GM21367 (cell line): Measurements from ENCODE around the gene PYY.
"Not testable (repeated sequence)": the region's sequence is repeated elsewhere in the genome, so short reads cannot be mapped to it uniquely, and the experiment has no call there.

Experiments used
- ATAC-seq: cut with Tn5 transposase; IDR thresholded peaks from one replicate; pipeline ENCODE4 v1.9.1; 2021; ENCODE audit not compliant: unreplicated experiment

Gene PYY

DNA sequence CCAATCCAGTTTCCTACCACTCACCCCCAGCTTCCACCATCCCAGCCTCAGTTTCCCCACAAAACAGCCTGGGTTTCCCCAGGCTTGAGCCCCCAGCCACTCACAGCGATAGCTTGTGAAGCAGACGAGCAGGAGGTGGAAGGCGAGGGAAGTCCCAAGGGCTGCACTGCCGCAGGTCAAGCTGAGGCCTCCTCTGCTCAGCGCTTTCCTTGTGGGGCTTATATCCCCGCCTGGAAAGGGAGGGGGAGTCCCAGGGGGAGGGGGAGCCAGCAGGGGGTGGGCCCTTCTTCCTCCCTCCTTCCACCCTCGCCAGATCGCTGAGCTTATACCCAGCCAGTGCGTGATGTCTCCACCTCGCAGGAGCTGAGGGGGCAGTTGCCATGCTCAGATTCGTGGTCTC lies at the start of gene PYY:
TSS of gene PYY (minus strand) at position 195 of the 400 bp plus-strand sequence. CDS start 457 bp downstream, outside the sequence.
- no peak for ATAC-seq

DNA sequence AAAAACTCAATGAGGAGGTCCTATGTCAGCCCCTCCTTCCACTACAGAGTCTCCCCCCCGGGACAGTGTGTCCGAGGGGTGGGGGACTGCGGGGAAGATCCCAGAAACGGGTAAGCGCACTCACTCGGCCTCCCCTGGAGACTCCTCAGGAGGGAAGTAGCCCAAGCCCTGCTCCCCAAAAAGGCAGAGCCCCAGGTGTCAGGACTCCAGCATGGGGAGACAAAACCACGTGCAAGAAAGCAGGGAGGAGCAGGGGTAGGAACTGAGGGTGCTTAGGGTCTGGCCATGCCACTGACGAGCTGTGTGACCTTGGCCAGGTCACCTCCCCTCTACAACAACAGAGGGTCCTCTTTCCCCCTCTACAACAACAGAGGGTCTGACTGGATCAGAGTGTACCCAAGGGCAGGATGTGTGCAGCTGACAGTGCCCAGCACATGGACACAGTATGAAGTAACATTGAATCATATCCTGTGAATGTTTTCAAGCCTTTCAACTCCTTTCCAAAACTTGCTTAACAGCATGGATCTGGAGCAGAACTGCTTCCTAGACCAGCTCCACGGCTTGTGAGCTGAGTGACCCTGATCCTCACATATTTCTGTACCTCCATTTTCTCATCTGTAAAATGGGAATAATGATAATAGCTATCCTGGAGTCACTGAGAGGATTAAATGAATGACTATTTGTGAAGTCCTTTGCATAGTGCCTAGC lies 48.6 kb upstream of the PYY start:
- no peak for ATAC-seq

DNA sequence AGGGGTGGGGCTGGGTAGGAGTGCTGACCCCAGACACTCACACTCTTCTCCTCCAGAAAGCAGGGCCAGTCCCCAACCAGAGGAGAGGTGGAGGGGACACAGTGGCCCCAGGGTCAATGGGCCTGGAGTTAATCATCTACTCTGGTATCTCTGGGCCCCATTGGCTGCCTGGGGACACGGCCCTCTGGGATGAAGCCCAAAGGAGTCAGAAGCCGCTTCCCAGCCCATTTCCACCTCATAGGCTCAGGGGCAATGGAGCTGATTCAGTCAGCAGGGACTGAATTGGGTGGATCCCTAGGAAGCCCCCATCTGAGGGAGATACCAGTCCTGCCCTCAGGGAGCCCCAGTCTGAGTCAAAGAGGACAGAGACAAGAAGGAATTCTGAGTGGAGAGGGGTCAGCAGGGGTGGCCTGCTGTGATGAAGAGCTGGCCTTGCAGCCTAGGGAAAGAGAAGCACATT lies 47.8 kb upstream of the PYY start:
- ATAC-seq: no peak

DNA sequence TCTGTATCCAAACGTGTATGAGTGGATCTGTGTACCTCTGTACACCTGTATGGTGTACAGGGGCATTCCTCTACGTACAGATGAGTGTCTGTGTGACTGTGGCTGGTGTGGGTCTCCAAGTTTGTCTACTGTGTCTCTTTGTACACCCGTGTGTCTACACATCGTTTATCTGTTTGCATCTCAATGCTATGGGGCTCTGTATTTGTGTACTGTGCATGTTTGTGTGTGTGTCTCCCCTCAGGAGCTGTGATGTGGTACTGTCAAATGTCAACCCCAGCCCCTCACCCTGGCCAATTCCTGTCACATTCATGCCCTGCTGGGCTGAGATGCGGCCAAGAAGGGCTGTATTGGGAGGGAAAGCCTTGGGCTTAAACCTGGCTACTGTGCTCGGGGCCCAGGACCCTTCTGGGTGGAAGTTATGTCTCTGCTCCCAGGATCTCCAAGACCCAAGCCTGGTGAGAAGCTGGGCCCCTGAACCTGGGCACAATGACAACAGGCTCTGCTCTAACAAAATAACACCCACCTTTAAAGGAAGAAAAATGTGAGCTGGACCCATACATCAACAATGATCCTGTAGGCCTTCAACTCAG lies 47.2 kb upstream of the PYY start:
- no peak for ATAC-seq

DNA sequence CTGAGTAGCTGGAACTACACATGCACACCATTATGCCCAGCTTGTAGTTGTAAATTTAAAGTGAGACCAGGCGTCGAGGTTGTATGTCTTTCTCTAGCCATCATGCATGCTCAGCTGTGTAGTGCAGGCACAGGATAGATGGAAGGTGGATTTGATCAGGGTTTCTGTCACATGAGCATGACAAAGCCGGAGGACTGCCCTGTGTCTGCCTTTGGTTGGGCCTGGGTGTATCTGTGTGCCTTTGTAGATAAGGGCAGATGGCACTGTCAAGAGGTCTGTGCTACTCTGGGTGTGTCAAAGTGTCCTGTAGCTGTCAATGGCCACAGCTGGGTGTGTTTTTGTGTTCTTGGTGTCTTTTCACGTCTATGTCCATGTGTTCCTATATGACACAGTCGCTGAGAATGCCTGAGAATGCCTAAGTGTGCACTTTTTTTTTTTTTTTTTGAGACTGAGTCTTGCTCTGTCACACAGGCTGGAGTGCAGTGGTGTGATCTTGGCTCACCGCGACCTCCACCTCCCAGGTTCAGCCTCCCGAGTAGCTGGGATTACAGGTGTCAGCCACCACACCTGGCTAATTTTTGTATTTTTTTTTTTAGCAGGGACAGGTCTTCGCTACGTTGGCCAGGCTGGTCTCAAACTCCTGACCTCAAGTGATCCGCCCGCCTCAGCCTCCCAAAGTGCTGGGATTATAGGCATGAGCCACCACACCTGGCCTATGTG lies 46.6 kb upstream of the PYY start:
- ATAC-seq: no peak

DNA sequence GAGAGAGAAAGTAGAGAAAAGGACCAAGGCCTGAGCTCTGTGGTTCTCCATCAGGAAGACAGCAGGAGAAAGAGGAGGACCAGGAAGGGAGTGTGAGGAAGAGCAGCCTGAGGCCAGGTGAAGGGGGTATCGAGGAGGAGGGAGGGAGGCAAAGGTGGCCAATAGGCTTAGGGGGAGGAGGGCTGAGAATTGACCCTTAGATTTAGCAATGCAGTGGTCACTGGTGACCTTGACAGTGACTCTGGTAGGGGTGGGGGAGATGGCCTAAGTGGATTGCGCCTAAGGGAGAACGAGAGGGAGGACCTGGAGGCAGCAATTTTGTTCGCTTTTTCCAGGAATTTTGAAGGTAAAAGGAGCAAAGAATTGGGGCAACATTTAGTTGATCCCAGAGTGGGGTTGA lies 45.3 kb upstream of the PYY start:
- no peak for ATAC-seq

DNA sequence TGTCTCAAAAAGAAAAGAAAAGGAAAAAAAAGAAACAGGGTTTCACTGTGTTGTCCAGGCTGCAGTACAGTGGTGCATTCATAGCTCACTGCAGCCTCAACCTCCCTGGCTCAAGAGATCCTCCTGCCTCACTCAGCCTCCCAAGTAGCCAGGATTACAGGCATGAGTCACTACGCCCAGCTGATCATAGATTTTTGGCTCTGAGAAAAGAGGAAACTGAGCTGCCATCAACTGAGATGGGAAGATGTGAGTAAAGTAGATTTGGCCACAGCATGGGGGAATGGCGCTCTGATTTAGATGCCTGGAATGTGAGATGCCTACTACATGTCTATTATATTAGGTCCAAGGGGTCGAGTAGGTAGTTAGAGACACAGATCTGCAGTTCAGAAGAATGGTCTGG lies 44.8 kb upstream of the PYY start:
- no peak for ATAC-seq

DNA sequence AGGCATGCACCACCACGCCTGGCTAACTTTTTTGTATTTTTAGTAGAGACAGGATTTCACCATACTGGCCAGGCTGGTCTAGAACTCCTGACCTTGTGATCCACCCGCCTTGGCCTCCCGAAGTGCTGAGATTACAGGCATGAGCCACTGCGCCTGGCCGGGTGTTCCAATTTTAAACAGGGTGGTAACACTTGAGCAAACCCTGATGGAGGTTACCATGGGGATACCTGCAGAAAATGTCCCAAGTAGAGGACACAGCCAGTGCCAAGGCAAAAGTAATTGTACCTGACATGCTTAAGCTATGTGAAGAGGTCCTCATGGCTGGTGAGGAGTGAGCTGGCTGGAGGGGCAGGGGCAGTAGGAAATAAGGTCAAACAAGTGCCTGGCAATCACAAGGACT lies 43.4 kb upstream of the PYY start:
- not testable (repeated sequence) for ATAC-seq

DNA sequence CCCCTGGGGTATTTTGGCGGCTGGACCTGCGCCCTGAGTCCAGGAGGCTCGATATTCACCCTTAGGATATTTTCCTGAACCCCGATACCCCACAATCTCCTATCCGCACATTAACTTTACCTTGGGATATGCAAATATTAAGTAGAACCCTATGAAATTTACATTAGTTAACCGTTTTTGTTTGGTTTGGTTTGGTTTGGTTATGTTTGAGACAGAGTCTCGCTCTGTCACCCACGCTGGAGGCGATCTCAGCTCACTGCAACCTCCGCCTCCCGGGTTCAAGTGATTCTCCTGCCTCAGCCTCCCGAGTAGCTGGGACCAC lies 41.4 kb upstream of the PYY start:
- ATAC-seq: no peak

DNA sequence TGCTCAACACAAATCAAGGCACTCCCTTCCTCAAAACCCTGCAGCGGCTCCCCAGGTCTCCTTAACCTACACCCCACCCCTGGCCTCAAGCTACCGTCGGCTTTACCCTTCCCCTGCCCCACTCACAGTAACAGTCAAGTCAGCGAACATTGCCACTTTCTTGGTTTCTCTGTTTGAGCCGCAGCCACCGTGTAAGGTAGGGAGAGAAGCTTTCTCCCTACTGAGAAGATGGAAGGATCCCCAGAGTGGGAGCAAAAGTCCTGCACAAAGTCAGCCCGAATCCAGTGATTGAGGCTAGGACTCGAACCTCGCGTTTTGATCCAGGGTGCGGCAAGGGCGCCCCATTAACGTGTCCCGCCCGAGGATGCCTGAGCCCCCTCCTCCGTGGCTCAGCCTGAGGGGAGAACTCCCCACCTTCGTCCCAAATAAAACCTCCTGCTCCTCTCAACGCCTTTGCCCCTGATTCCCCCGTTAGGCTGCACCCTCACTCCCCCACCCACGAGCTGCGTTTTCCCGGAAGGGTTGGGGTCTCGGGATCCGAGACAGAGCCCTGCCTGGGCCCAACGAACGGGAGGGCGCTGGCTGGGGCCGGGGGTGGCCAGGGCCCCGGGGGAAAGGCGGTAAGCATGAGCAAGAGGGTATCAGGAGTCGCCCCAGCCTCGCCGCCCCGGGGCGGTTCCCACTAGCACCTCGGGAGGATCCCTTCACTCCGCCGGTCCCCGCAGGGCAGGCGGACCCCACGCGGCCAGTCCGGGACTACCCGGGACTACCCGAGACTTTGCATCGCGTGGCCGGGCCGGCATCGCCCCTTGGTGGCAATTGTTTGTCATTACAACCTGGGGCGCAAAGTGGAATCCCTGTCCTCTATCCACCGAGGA lies 40.8 kb upstream of the PYY start:
- ATAC-seq: no peak

DNA sequence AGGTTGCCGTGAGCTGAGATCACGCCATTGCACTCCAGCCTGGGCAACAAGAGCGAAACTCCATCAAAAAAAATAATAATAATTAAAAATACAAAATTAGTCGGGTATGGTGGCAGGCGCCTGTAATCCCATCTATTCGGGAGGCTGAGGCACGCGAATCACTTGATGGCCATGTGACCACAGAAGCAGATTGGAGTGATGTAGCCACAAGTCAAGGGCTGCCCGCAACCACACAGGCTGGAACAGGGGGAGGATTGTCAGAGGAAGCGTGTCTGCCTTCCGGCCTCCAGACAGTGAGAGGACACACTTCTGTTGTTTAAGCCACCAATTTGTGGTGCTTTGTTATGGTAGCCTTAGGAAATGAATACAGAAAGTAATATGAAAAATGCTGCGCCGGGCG lies 38.9 kb upstream of the PYY start:
- ATAC-seq: no peak

DNA sequence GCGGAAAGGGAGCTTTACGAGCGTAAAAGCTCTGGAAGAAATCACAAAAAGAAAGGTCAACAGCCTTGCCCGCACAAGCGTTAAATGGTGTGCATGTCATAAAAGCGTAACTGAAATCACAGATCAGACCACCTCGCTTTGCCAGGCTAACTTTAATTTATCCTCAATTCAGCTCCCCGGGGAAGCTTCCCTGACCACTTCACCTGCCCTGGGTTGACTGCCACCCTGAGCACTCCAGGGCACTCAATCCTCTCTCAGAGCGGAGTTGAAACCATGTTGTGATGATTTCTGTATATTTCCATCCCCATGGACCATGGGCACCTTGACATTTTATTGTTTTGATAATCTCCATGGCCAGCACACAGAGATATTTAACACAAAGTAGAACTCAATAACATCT lies 34.6 kb upstream of the PYY start:
- no peak for ATAC-seq

DNA sequence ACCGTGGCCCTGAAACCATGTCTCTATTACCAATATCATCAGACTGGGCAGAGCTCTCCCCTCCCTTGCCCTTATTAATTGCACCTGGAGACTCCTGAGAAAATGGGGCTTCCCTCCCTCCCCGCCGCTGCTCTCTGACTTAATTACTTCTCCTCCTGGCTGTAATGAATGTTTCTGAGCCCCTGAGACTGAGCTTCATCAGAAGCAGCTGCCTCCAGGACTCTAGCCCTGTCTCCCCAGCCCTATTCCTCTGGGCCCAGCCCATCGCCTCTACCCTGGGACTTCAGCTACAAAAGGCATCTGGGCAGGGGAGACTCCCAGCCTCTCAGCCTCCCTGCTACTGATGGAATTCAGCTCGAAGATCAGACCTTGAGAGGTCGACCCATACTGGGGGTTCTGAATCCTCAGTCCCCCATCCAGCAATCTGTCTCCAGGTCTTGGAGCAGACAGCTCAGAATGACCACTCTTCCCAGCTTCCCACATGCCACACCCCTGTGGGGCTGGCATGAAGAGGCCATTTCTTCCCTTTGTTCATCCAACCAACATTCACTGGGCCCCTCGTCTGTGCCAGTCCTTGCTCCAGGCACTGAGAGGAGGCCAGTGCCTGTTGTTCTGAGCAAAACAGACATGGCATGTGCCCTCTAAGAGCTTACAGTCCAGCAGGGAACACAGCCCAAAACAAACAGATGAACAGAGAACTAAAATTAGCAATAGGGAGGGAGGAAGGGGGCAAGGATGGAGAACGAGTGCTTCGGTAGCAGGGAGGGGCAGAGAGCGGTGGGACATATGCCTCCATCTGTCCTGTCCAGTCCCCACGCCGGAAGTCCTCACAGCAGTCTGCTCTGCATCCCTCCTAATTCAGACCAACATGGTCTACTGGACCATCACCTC lies 33.6 kb upstream of the PYY start:
- ATAC-seq: no peak

DNA sequence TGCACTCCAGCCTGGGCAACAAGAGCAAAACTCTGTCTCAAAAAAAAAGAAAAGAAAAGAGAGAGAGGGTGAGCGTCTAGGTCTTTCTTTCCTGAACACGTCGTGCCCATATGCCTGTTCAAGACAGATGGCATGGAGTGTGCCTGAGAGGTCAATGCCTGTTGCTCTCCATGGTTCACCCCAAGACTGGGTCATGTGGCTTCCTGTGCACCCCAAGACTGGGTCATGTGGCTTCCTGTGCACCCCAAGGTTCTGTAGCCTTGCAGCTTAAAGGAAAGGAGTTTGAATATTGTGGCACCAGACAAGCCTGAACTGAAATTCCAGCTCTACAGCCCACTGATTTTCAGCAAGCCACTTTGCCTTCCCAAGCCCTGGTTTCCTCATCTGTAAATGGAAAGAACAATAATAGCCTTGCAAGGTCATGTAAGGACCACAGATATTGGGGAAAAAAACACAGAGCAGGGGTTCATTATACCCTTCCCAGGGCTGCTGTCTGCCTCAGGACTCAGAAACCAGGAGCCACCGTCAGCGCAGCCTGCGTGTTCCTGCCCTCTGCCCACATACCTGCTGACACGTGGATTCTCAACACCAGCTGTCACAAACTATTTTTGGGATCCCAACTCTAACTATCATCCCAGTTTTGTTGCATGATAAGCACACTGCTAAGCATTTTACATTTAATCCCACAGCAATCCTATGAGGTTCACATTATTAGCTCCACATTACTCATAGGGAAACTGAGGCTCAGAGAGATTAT lies 32.7 kb upstream of the PYY start:
- no peak for ATAC-seq

DNA sequence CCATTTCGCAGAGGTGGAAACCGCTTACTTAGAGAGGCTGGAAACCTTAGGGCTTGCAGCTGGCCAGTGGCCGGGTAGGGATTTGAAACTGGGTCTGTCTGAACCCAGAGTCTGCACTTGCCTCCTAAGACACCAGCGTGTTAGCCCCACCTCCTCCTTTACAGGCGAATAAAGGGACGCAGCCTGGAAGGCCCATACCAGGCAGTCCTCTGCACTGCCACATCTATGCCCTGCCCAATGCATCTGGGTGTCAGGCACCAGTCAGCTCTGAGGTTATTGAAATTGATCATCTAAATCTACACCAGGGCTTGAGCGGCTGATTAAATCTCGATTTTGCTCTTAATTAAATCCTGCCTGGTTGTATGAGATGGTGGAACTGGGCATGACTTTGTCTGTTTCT lies 30.8 kb upstream of the PYY start:
- ATAC-seq: no peak

DNA sequence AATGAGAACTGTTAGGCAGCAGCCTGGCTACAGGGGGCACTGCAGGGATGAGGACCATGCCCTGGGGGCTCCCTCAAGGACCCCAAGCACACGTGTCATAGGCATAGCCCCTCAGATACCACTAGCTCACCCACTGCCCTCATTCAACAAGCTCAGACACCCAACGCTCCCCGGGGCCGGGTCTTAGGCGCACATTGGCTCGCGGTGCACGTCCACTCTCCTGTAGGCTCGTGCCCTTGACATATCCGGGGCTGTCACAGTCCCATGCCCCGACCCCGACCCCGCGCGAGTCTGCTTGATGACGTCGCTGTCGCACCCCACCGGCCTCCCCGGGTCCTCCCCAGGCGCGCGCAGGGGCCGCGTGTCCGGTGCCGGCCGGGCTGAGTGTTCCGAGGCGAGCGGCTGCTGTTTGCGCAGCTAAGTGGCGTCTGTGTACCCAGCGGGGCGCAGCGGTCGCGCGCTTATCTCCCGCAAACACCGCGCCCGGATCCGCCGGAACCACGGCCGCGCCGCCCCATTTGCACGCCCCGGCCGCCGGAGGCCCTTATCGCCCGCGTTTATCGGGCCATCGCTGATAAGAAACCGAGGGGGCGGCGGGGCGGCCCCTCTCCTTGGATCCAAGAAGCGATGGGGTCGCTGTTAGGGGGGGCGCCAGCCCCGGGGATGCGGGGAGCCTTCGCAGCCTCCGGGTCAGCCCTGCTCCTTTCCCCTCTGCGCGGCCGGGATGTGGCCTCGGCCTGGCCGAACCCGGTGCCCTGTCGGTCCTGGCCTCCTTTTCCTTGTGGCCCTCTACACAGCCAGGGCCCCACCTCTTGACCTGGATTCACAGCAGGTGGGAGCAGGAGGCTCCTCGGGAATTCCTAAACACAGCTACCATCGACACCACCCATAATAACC lies 30.0 kb upstream of the PYY start:
- no peak for ATAC-seq

DNA sequence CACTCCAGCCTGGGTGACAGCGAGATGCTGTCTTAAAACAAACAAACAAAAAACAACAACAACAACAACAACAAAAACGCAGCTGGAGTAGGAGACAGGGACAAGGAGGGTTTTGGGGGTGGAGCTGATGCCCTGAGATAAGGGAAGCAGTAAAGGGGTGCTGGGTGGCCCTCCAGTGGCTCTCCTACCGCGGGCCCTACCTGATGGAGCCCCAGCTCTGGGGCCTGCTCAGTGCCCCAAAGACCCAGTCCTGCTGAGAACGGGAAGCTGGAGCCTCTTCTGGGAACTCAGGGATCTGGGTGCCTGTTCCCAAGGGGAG lies 29.4 kb upstream of the PYY start:
- no peak for ATAC-seq

DNA sequence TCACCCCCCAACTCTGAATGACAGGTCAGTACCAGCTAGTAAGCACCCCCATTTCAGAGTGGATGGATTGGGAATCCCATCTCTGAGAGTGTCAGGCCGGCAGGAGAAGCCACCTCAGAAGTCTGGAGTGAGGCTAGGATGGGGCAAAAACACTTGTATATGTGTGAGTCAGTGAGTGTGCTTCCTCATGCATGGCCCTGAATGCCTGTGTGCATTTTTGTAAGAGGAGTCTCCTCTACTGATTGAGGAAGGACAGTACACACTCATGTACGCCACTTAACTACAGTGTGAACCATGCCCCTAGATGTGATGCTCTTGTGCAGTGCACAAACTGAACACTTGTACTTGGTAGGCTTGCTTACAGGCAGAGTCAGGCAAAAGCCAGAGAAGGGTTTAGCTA lies 28.4 kb upstream of the PYY start:
- no peak for ATAC-seq

DNA sequence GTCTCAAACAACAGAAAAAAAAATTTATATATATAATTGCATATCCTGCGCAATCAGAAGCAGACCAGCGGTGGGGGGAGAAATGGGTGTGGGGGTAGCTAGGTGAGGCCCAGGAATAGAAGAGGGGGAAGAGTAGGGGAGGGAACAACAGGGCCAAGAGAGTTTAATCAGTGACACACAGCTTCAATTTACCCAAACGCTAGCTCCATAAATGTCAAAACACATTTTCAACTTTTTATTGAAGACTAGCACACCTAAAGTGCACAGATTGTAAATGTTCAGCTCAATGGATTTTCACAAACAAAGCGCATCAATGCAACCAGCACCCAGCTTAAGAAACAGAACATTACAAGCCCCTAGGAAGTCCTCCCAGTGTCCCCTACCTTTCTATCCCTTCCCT lies 25.9 kb upstream of the PYY start:
- ATAC-seq: no peak
